ENCODE results near the gene TMEM131.
"Not testable (repeated sequence)": the region's sequence is repeated elsewhere in the genome, so short reads cannot be mapped to it uniquely, and the experiment has no call there.

DNA sequence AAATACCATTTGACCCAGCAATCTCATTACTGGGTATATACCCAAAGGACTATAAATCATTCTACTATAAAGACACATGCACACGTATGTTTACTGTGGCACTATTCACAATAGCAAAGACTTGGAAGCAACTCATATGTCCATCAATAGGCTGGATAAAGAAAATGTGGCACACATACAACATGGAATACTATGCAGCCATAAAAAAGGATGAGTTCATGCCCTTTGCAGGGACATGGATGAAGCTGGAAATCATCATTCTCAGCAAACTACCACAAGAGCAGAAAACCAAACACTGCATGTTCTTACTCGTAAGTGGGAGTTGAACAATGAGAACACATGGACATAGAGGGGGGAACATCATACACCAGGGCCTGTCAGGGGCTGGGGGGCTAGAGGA is 117.4 kb downstream of the TMEM131 start:
- TF ChIP-seq, protein P1, sequence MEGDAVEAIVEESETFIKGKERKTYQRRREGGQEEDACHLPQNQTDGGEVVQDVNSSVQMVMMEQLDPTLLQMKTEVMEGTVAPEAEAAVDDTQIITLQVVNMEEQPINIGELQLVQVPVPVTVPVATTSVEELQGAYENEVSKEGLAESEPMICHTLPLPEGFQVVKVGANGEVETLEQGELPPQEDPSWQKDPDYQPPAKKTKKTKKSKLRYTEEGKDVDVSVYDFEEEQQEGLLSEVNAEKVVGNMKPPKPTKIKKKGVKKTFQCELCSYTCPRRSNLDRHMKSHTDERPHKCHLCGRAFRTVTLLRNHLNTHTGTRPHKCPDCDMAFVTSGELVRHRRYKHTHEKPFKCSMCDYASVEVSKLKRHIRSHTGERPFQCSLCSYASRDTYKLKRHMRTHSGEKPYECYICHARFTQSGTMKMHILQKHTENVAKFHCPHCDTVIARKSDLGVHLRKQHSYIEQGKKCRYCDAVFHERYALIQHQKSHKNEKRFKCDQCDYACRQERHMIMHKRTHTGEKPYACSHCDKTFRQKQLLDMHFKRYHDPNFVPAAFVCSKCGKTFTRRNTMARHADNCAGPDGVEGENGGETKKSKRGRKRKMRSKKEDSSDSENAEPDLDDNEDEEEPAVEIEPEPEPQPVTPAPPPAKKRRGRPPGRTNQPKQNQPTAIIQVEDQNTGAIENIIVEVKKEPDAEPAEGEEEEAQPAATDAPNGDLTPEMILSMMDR (conservative IDR thresholded peaks at IDR 0.05), result not testable (repeated sequence)
- TF ChIP-seq EZH2 (IDR thresholded peaks at IDR 0.05; ENCODE audit: low read depth), result not testable (repeated sequence)

Data from PC-9 (cell line).